K562 (cell line): Measurements from ENCODE around the gene TAF1D. TPM values are rescaled to one million over a fixed set of nuclear protein-coding genes. Genes with fewer than 3 reads are reported as not detected.

ENCODE experiments used
- ATAC-seq: fragments of 200-7000 bp; cut with Tn5 transposase; 3 replicates; pipeline ENCODE4 v1.9.1; 2020; ENCODE audit warnings: moderate library complexity
- BruUV-seq: library from RNA; stranded (reverse); fragments of 400-500 nt; replicated peaks from 2 replicates; lab custom pipeline; 2021; lab: Mats Ljungman, UMichigan
- CTCF ChIA-PET: fragments of 300-600 bp; formaldehyde crosslinking; extraction: SDS; loops from one replicate; lab custom pipeline; 2021; ENCODE audit warnings: low intra/inter-chr PET ratio; lab: Yijun Ruan, JAX
- POLR2A ChIA-PET: fragments of 300-600, 350-650 bp; sonication (Branson Sonifier 250); formaldehyde crosslinking; extraction: SDS; loops from one replicate; lab custom pipeline; 2021; ENCODE audit warnings: antibody characterized with exemption, inconsistent platforms; lab: Yijun Ruan, JAX
- DNase-seq, 4 experiments: peaks; one replicate each; pipeline versions ENCODE4 v3.0.0 to v3.0.0-alpha.2; 2011 to 2018; ENCODE audit warnings: low spot score in 3 of 4, mixed read lengths in 3 of 4; ENCODE audit errors: extremely low read depth in 1 of 4
- FAIRE-seq: peaks from 2 replicates; lab custom pipeline; 2011; peaks lifted over from hg19 to GRCh38; lab: Jason Lieb, UNC
- H2AFZ ChIP-seq: 2 replicates; pipeline ENCODE4 v1.6.0; 2011; ENCODE audit warnings: low read depth, low read length, control low read depth, inconsistent platforms
- H3K27ac ChIP-seq: fragments of 200-600 bp; 3 replicates; pipeline ENCODE4 v1.8.0; 2011; ENCODE audit warnings: low read depth, mild to moderate bottlenecking, control low read depth, inconsistent platforms, low read length, moderate library complexity, mixed read lengths; ENCODE audit errors: extremely low read depth
- H3K27me3 ChIP-seq, 2 experiments: fragments of 300-600 bp in 1 of 2; 2 replicates in 1 of 2; 3 replicates in 1 of 2; pipeline versions ENCODE4 v1.6.0 to v1.8.0; 2011; ENCODE audit warnings: inconsistent platforms in 2 of 2, low read length in 2 of 2, mild to moderate bottlenecking in 1 of 2, mixed read lengths in 1 of 2, moderate library complexity in 1 of 2; ENCODE audit not compliant: control insufficient read depth in 2 of 2, insufficient read depth in 2 of 2
- H3K36me3 ChIP-seq: fragments of 300-600 bp; 3 replicates; pipeline ENCODE4 v1.8.0; 2011; ENCODE audit warnings: mild to moderate bottlenecking, low read length, inconsistent platforms; ENCODE audit not compliant: control insufficient read depth, insufficient read depth
- H3K4me1 ChIP-seq, 2 experiments: fragments of 200-600 bp in 1 of 2; replicated peaks in 1 of 2; 2 replicates in 1 of 2; 3 replicates in 1 of 2; pipeline versions ENCODE4 v1.5.1 to v1.8.0; 2011; ENCODE audit warnings: inconsistent platforms in 2 of 2, low read length in 2 of 2, mild to moderate bottlenecking in 1 of 2, mixed read lengths in 1 of 2, moderate library complexity in 1 of 2; ENCODE audit not compliant: control insufficient read depth in 2 of 2, insufficient read depth in 2 of 2
- H3K4me2 ChIP-seq: 2 replicates; pipeline ENCODE4 v1.6.1; 2011; ENCODE audit warnings: low read length, control low read depth, inconsistent platforms, mixed read lengths; ENCODE audit not compliant: insufficient read depth
- H3K4me3 ChIP-seq: fragments of 200-600 bp; sonication (generic), shearing (Covaris generic); 2 replicates; pipeline ENCODE4 v1.5.1; 2016; ENCODE audit warnings: control low read depth, inconsistent platforms
- H3K79me2 ChIP-seq: fragments of 200-600 bp; 3 replicates; pipeline ENCODE4 v1.8.0; 2011; ENCODE audit warnings: low read length, inconsistent platforms; ENCODE audit not compliant: control insufficient read depth, insufficient read depth
- H3K9ac ChIP-seq, 2 experiments: 2 replicates each; pipeline versions ENCODE4 v1.6.0 to v1.6.1; 2011; ENCODE audit warnings: low read depth in 2 of 2, low read length in 2 of 2, control low read depth in 1 of 2, inconsistent platforms in 1 of 2, mild to moderate bottlenecking in 1 of 2, mixed read lengths in 1 of 2; ENCODE audit not compliant: insufficient read depth in 1 of 2
- H3K9me1 ChIP-seq: one replicate; pipeline ENCODE4 v1.6.0; 2011; ENCODE audit warnings: inconsistent platforms, mild to moderate bottlenecking, low read length, moderate library complexity; ENCODE audit not compliant: control insufficient read depth, insufficient read depth
- H3K9me3 ChIP-seq: replicated peaks from 2 replicates; pipeline ENCODE4 v1.5.1; 2011; ENCODE audit warnings: low read depth, low read length, inconsistent platforms; ENCODE audit not compliant: control insufficient read depth, insufficient read depth
- H4K20me1 ChIP-seq: replicated peaks from 2 replicates; pipeline ENCODE4 v1.6.1; 2011; ENCODE audit warnings: low read length, inconsistent platforms, mixed read lengths; ENCODE audit not compliant: control insufficient read depth, insufficient read depth
- ERF ChIP-seq: fragments of 450-650 bp; formaldehyde crosslinking; IDR thresholded peaks from 2 replicates; pipeline ENCODE4 v1.4.0; 2020; ENCODE audit warnings: mild to moderate bottlenecking, mixed read lengths
- SIN3B ChIP-seq: fragments of 450-650 bp; IDR thresholded peaks from 2 replicates; pipeline ENCODE4 v1.6.1; 2017; ENCODE audit warnings: low read depth, mild to moderate bottlenecking, moderate library complexity
- TFAM ChIP-seq: fragments of 250-450 bp; sonication (Bioruptor Pico); conservative IDR thresholded peaks from 2 replicates; pipeline ENCODE4 v1.5.0; 2021; ENCODE audit warnings: mild to moderate bottlenecking, moderate library complexity
- TRIM28 ChIP-seq: fragments of 450-650 bp; IDR thresholded peaks from 2 replicates; pipeline ENCODE4 v1.6.1; 2017
- whole genome bisulfite sequencing: fragments of 100-300 bp; shearing (Covaris generic); methylation state at CpG from one replicate; pipeline ENCODE4 v1.1.6; 2016; ENCODE audit warnings: low coverage, mixed read lengths; ENCODE audit not compliant: insufficient coverage; ENCODE audit errors: missing lambda C conversion rate; 5-methylcytosine and 5-hydroxymethylcytosine counted together
- in situ Hi-C: fragments of 300-500 bp; cut with MboI; formaldehyde crosslinking; loops from 4 replicates; pipeline ENCODE4 v1.15.0; 2018; ENCODE audit warnings: inconsistent platforms, mixed read lengths
- intact Hi-C: fragments of 100-400 bp; cut with micrococcal nuclease; formaldehyde crosslinking; loops from 2 replicates; pipeline ENCODE4 v1.14.2; 2022
- polyA plus RNA-seq, 8 experiments: library from polyadenylated mRNA; depleted of rRNA in 4 of 8; stranded (reverse) in 5 of 8; unstranded in 3 of 8; fragments of >200 nt; fragmentation: Nextera tagmentation in 2 of 8; fragmentation: Illumina TruSeq in 1 of 8; extraction: Ambion mirVana in 2 of 8; extraction: Trizol in 1 of 8; gene quantifications; 2 replicates each; pipeline versions ENCODE4 v1.2.1 to v1.2.3, GENCODE V29; 2011 to 2014; ENCODE audit warnings: inconsistent platforms in 1 of 8, missing spikeins in 1 of 8
- total RNA-seq, 7 experiments: library from RNA; depleted of rRNA in 6 of 7; stranded (reverse); fragments of >200 nt in 6 of 7; fragmentation: Illumina TruSeq in 2 of 7; extraction: Trizol in 2 of 7; gene quantifications; 2 replicates each; pipeline versions ENCODE4 v1.2.1 to v1.2.3, GENCODE V29; 2011 to 2021; ENCODE audit warnings: low replicate concordance in 1 of 7
- TF ChIP-seq, protein P1 (sequence below): fragments of 250-450 bp; sonication (Bioruptor Pico); IDR thresholded peaks from 2 replicates; pipeline ENCODE4 v1.8.0; 2022; ENCODE audit warnings: inconsistent platforms
- TF ChIP-seq, protein P2 (sequence below), 2 experiments: fragments of 450-650 bp; conservative IDR thresholded peaks; 2 replicates each; pipeline ENCODE4 v1.6.1; 2017; ENCODE audit warnings: mild to moderate bottlenecking in 2 of 2, moderate library complexity in 2 of 2
- TF ChIP-seq, protein P3 (sequence below): sonication (generic); formaldehyde crosslinking; IDR thresholded peaks from 2 replicates; pipeline ENCODE4 v1.8.0; 2022; ENCODE audit warnings: mild to moderate bottlenecking, missing genetic modification reagents, borderline replicate concordance
- TF ChIP-seq, protein P4 (sequence below), 3 experiments: fragments of 200-800 bp in 1 of 3; fragments of 250-450 bp in 1 of 3; fragments of 450-650 bp in 1 of 3; sonication (Bioruptor Pico) in 1 of 3; sonication (Bioruptor generic) in 1 of 3; formaldehyde crosslinking in 1 of 3; IDR thresholded peaks; 2 replicates each; pipeline versions ENCODE4 v1.6.1 to v1.8.0; 2016 to 2022; ENCODE audit warnings: mild to moderate bottlenecking in 2 of 3, missing genetic modification characterization in 2 of 3, missing compliant biosample characterization in 1 of 3, moderate library complexity in 1 of 3
- TF ChIP-seq, protein P5 (sequence below): fragments of 250-450 bp; sonication (Bioruptor Pico); IDR thresholded peaks from 2 replicates; pipeline ENCODE4 v1.4.0; 2020; ENCODE audit warnings: mild to moderate bottlenecking, moderate library complexity

Gene TAF1D
- total and polyA plus RNA-seq, 9 of the 15 experiments (the other 6 are each of a cell fraction or from before 2014, with no cell fraction given), result 122 to 347 (median 250) TPM

DNA sequence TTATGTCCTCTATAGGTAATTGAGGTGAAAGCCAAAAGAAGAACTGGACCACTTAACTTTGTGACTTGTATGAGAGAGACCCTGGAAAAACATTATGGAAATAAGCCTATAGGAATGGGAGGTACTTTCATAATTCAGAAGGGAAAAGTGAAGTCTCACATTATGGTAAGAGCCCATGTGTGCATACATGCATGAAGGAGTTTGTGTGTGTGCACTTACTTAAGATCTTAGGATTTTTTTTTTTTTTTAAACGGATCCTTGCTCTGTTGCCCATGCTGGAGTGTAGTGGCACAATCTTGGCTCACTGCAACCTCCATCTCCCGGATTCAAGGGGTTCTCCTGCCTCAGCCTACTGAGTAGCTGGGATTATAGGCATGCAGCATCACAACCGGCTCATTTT, 16.0 kb upstream of the TAF1D start:
- H3K9me3 ChIP-seq, result no peaks in the 10 kb centered on the region
- DNase-seq (no peak), FAIRE-seq (no peak), ATAC-seq (no peak)
- H3K4me3 ChIP-seq, result no peak overlapping the region
- POLR2A ChIA-PET, result no interaction called here
- peaks cover 31% of the 10 kb centered on the region for H3K36me3 ChIP-seq
- H3K4me2 ChIP-seq, result no peak overlapping the region
- no peaks in the 10 kb centered on the region for H3K27me3 ChIP-seq
- no peaks in the 10 kb centered on the region for H3K79me2 ChIP-seq
- no peak overlapping the region for H2AFZ ChIP-seq
- TF ChIP-seq, protein P1, sequence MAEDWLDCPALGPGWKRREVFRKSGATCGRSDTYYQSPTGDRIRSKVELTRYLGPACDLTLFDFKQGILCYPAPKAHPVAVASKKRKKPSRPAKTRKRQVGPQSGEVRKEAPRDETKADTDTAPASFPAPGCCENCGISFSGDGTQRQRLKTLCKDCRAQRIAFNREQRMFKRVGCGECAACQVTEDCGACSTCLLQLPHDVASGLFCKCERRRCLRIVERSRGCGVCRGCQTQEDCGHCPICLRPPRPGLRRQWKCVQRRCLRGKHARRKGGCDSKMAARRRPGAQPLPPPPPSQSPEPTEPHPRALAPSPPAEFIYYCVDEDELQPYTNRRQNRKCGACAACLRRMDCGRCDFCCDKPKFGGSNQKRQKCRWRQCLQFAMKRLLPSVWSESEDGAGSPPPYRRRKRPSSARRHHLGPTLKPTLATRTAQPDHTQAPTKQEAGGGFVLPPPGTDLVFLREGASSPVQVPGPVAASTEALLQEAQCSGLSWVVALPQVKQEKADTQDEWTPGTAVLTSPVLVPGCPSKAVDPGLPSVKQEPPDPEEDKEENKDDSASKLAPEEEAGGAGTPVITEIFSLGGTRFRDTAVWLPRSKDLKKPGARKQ, result no peak
- TF ChIP-seq SIN3B (no peak), TRIM28 (no peak), ERF (CRISPR knock-in tag) (no peak), TFAM (CRISPR knock-in tag) (no peak)
- TF ChIP-seq, protein P2, sequence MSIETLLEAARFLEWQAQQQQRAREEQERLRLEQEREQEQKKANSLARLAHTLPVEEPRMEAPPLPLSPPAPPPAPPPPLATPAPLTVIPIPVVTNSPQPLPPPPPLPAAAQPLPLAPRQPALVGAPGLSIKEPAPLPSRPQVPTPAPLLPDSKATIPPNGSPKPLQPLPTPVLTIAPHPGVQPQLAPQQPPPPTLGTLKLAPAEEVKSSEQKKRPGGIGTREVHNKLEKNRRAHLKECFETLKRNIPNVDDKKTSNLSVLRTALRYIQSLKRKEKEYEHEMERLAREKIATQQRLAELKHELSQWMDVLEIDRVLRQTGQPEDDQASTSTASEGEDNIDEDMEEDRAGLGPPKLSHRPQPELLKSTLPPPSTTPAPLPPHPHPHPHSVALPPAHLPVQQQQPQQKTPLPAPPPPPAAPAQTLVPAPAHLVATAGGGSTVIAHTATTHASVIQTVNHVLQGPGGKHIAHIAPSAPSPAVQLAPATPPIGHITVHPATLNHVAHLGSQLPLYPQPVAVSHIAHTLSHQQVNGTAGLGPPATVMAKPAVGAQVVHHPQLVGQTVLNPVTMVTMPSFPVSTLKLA (conservative IDR thresholded peaks at IDR 0.05), result no peak
- TF ChIP-seq, protein P3, sequence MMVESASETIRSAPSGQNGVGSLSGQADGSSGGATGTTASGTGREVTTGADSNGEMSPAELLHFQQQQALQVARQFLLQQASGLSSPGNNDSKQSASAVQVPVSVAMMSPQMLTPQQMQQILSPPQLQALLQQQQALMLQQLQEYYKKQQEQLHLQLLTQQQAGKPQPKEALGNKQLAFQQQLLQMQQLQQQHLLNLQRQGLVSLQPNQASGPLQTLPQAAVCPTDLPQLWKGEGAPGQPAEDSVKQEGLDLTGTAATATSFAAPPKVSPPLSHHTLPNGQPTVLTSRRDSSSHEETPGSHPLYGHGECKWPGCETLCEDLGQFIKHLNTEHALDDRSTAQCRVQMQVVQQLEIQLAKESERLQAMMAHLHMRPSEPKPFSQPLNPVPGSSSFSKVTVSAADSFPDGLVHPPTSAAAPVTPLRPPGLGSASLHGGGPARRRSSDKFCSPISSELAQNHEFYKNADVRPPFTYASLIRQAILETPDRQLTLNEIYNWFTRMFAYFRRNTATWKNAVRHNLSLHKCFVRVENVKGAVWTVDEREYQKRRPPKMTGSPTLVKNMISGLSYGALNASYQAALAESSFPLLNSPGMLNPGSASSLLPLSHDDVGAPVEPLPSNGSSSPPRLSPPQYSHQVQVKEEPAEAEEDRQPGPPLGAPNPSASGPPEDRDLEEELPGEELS (CRISPR knock-in tag), result no peak
- TF ChIP-seq, protein P4, sequence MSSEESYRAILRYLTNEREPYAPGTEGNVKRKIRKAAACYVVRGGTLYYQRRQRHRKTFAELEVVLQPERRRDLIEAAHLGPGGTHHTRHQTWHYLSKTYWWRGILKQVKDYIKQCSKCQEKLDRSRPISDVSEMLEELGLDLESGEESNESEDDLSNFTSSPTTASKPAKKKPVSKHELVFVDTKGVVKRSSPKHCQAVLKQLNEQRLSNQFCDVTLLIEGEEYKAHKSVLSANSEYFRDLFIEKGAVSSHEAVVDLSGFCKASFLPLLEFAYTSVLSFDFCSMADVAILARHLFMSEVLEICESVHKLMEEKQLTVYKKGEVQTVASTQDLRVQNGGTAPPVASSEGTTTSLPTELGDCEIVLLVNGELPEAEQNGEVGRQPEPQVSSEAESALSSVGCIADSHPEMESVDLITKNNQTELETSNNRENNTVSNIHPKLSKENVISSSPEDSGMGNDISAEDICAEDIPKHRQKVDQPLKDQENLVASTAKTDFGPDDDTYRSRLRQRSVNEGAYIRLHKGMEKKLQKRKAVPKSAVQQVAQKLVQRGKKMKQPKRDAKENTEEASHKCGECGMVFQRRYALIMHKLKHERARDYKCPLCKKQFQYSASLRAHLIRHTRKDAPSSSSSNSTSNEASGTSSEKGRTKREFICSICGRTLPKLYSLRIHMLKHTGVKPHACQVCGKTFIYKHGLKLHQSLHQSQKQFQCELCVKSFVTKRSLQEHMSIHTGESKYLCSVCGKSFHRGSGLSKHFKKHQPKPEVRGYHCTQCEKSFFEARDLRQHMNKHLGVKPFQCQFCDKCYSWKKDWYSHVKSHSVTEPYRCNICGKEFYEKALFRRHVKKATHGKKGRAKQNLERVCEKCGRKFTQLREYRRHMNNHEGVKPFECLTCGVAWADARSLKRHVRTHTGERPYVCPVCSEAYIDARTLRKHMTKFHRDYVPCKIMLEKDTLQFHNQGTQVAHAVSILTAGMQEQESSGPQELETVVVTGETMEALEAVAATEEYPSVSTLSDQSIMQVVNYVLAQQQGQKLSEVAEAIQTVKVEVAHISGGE (CRISPR knock-in tag; IDR thresholded peaks at IDR 0.05), result no peak
- TF ChIP-seq, protein P5, sequence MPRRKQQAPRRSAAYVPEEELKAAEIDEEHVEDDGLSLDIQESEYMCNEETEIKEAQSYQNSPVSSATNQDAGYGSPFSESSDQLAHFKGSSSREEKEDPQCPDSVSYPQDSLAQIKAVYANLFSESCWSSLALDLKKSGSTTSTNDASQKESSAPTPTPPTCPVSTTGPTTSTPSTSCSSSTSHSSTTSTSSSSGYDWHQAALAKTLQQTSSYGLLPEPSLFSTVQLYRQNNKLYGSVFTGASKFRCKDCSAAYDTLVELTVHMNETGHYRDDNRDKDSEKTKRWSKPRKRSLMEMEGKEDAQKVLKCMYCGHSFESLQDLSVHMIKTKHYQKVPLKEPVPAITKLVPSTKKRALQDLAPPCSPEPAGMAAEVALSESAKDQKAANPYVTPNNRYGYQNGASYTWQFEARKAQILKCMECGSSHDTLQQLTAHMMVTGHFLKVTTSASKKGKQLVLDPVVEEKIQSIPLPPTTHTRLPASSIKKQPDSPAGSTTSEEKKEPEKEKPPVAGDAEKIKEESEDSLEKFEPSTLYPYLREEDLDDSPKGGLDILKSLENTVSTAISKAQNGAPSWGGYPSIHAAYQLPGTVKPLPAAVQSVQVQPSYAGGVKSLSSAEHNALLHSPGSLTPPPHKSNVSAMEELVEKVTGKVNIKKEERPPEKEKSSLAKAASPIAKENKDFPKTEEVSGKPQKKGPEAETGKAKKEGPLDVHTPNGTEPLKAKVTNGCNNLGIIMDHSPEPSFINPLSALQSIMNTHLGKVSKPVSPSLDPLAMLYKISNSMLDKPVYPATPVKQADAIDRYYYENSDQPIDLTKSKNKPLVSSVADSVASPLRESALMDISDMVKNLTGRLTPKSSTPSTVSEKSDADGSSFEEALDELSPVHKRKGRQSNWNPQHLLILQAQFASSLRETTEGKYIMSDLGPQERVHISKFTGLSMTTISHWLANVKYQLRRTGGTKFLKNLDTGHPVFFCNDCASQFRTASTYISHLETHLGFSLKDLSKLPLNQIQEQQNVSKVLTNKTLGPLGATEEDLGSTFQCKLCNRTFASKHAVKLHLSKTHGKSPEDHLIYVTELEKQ (CRISPR knock-in tag), result no peak
- intact Hi-C loops (no loop called here), in situ Hi-C loops (no loop called here)
- 71% methylated on average over 3 of the region's 3 CpGs for WGBS
- H3K9ac ChIP-seq, result no peak overlapping the region
- CTCF ChIA-PET, result no interaction called here
- H3K4me1 ChIP-seq, result peaks cover 6 to 9% of the 10 kb centered on the region in 2 experiments; a peak in 4 of 5 replicates
- no peaks in the 10 kb centered on the region for H4K20me1 ChIP-seq
- BruUV-seq, result no TSS peak
- no peaks in the 10 kb centered on the region for H3K9me1 ChIP-seq
- no peak overlapping the region for H3K27ac ChIP-seq
